Measurements from ENCODE around the gene MSRB3.
A peak's percentile ranks its signal among the peaks of the same experiment; 100 is the strongest.
"Not testable (repeated sequence)": the region's sequence is repeated elsewhere in the genome, so short reads cannot be mapped to it uniquely, and the experiment has no call there.

The MSRB3 gene

GRCh38 chr12:65311260-65311659, 32.8 kb downstream of the MSRB3 start:
- H3K36me3 ChIP-seq (ENCODE audit: insufficient read depth, low read length) = peaks cover 8% of the 10 kb centered on the region
- no peak overlapping the region for H3K4me3 ChIP-seq (ENCODE audit: low read length)
- no peak overlapping the region for H3K9ac ChIP-seq (ENCODE audit: low read depth, low read length)
- peaks cover 29% of the 10 kb centered on the region for H3K4me1 ChIP-seq (ENCODE audit: control insufficient read depth, insufficient read depth, low read length)
- no peaks in the 10 kb centered on the region for H3K9me3 ChIP-seq (replicated peaks; ENCODE audit: low read length)
- H3K27me3 ChIP-seq (ENCODE audit: control insufficient read depth, insufficient read depth, low read length) = no peaks in the 10 kb centered on the region
- H3K4me2 ChIP-seq (ENCODE audit: low read length) = no peak overlapping the region

DNA sequence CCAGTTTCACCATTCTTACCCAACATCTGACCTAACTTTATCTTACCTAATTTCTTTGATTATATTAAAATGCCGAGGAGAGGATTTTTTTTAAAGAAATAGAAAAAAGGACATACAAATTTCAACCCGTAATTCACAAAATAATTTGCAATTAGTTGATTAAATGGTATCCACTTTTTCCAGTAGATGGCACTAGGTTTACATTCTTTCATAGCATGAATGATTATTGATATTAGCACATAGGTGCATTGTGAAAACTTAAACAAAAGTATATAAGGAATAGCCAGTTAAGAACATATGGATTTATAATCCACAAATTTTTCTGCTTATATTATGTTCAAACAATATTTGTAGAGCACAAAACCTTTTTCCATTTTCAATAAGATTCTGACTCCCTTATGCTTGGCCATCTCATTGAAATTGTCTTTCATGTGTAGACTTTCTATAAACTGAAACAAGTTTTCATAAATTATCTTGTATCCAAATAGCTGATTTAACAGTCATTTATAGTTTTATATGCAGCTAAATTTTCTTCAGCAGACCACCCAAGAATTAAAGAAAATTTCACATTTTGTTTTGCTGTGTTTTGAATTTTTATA, 35.3 kb downstream of the MSRB3 start:
- Histone ChIP-seq H3K4me3 (ENCODE audit: low read length) (no peak overlapping the region), H3K36me3 (ENCODE audit: insufficient read depth, low read length) (peaks cover 2% of the 10 kb centered on the region), H3K4me2 (ENCODE audit: low read length) (no peak overlapping the region), H3K4me1 (ENCODE audit: control insufficient read depth, insufficient read depth, low read length) (peaks cover 5% of the 10 kb centered on the region), H3K9me3 (replicated peaks; ENCODE audit: low read length) (no peaks in the 10 kb centered on the region), H3K27me3 (ENCODE audit: control insufficient read depth, insufficient read depth, low read length) (no peaks in the 10 kb centered on the region), H3K9ac (ENCODE audit: low read depth, low read length) (peak overlapping the region; percentile 46)

- not testable (repeated sequence) for H3K4me1 ChIP-seq (ENCODE audit: control insufficient read depth, insufficient read depth, low read length); H3K9me3 ChIP-seq (replicated peaks; ENCODE audit: low read length); H3K36me3 ChIP-seq (ENCODE audit: insufficient read depth, low read length); H3K4me3 ChIP-seq (ENCODE audit: low read length); H3K4me2 ChIP-seq (ENCODE audit: low read length); H3K27me3 ChIP-seq (ENCODE audit: control insufficient read depth, insufficient read depth, low read length)
- H3K9ac ChIP-seq (ENCODE audit: low read depth, low read length) = peak overlapping the region; percentile 22
Measured at GRCh38 chr12:65315238-65315637, 36.8 kb downstream of the MSRB3 start.

GRCh38 chr12:65318186-65318685, 39.8 kb downstream of the MSRB3 start:
- Histone ChIP-seq H3K4me2 (ENCODE audit: low read length) (no peak overlapping the region), H3K4me1 (ENCODE audit: control insufficient read depth, insufficient read depth, low read length) (peaks cover 4% of the 10 kb centered on the region), H3K9ac (ENCODE audit: low read depth, low read length) (no peak overlapping the region), H3K27me3 (ENCODE audit: control insufficient read depth, insufficient read depth, low read length) (no peaks in the 10 kb centered on the region), H3K9me3 (replicated peaks; ENCODE audit: low read length) (no peaks in the 10 kb centered on the region), H3K36me3 (ENCODE audit: insufficient read depth, low read length) (no peaks in the 10 kb centered on the region), H3K4me3 (ENCODE audit: low read length) (no peak overlapping the region)

DNA sequence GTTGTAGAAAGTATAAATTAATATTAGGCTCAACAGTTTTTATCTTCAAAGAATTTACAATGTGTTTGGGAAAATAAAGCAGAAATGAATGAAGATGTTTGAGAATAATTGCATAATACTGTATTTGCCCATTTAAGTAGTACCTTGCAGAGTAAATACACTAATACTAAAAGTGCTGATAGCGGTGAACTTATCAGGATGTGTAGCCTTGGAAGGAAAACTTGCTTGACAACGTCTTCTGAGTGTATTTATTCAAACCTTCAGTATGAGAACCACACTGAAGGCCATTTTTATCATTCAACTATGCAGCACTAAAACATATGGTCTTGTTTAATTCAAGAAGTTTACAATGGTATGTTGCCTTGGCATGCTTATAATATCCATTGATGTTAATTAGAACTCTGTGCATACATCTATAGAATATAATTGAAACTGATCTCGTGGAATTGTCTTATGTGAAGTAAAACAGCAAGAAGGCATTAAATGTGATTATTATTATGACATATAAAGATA, 41.3 kb downstream of the MSRB3 start:
- H3K4me1 ChIP-seq (ENCODE audit: control insufficient read depth, insufficient read depth, low read length) = no peaks in the 10 kb centered on the region
- no peaks in the 10 kb centered on the region for H3K9me3 ChIP-seq (replicated peaks; ENCODE audit: low read length)
- no peak overlapping the region for H3K4me3 ChIP-seq (ENCODE audit: low read length)
- H3K4me2 ChIP-seq (ENCODE audit: low read length) = no peak overlapping the region
- H3K36me3 ChIP-seq (ENCODE audit: insufficient read depth, low read length) = no peaks in the 10 kb centered on the region
- H3K27me3 ChIP-seq (ENCODE audit: control insufficient read depth, insufficient read depth, low read length) = no peaks in the 10 kb centered on the region
- H3K9ac ChIP-seq (ENCODE audit: low read depth, low read length) = no peak overlapping the region

DNA sequence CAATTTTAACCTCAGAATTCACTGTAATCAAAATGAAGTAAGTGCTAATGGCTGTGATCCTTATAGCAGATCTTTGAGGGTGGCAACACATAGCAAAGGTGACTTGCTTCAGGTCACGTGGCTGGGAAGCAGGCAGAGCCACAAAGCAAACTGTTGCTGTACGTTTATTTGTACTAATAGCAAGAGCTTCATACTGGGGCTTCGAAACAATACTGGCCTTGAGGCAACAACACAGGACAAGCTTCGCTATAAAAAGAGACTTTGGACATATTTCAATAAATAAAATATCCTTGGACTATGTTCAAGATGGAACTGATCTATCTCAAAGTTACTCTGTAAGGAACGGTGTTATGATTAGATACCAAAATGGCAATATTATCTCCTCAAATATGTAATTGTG, 44.6 kb downstream of the MSRB3 start:
- Histone ChIP-seq H3K9me3 (replicated peaks; ENCODE audit: low read length) (no peaks in the 10 kb centered on the region), H3K4me1 (ENCODE audit: control insufficient read depth, insufficient read depth, low read length) (peaks cover 18% of the 10 kb centered on the region), H3K9ac (ENCODE audit: low read depth, low read length) (no peak overlapping the region), H3K36me3 (ENCODE audit: insufficient read depth, low read length) (no peaks in the 10 kb centered on the region), H3K4me3 (ENCODE audit: low read length) (no peak overlapping the region), H3K4me2 (ENCODE audit: low read length) (no peak overlapping the region), H3K27me3 (ENCODE audit: control insufficient read depth, insufficient read depth, low read length) (no peaks in the 10 kb centered on the region)

DNA sequence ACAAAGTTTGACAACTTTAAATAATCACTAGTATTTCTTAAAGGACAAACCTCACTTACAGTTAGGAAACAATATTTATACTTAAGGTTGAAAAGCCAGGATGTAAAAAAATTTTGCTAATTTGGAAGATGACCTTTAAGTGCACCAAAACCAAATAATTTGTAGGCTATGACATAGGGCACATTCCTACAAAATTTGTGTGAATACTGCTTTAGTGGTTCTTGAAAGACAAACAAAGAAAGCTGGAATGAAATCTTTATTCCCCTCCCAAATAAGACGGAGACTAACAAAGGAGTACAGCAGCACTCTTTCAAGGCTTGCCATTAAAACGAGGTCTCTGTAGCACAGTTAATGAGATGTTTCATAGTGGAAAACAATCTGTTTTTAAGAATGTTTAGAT, 45.6 kb downstream of the MSRB3 start:
- Histone ChIP-seq H3K4me3 (ENCODE audit: low read length) (no peak overlapping the region), H3K9me3 (replicated peaks; ENCODE audit: low read length) (no peaks in the 10 kb centered on the region), H3K36me3 (ENCODE audit: insufficient read depth, low read length) (no peaks in the 10 kb centered on the region), H3K27me3 (ENCODE audit: control insufficient read depth, insufficient read depth, low read length) (no peaks in the 10 kb centered on the region), H3K9ac (ENCODE audit: low read depth, low read length) (no peak overlapping the region), H3K4me1 (ENCODE audit: control insufficient read depth, insufficient read depth, low read length) (peaks cover 19% of the 10 kb centered on the region), H3K4me2 (ENCODE audit: low read length) (no peak overlapping the region)

GRCh38 chr12:65324551-65324950, 46.1 kb downstream of the MSRB3 start:
- peaks cover 19% of the 10 kb centered on the region for H3K4me1 ChIP-seq (ENCODE audit: control insufficient read depth, insufficient read depth, low read length)
- no peak overlapping the region for H3K4me2 ChIP-seq (ENCODE audit: low read length)
- no peaks in the 10 kb centered on the region for H3K27me3 ChIP-seq (ENCODE audit: control insufficient read depth, insufficient read depth, low read length)
- no peaks in the 10 kb centered on the region for H3K9me3 ChIP-seq (replicated peaks; ENCODE audit: low read length)
- no peak overlapping the region for H3K4me3 ChIP-seq (ENCODE audit: low read length)
- H3K36me3 ChIP-seq (ENCODE audit: insufficient read depth, low read length) = no peaks in the 10 kb centered on the region
- H3K9ac ChIP-seq (ENCODE audit: low read depth, low read length) = no peak overlapping the region

DNA sequence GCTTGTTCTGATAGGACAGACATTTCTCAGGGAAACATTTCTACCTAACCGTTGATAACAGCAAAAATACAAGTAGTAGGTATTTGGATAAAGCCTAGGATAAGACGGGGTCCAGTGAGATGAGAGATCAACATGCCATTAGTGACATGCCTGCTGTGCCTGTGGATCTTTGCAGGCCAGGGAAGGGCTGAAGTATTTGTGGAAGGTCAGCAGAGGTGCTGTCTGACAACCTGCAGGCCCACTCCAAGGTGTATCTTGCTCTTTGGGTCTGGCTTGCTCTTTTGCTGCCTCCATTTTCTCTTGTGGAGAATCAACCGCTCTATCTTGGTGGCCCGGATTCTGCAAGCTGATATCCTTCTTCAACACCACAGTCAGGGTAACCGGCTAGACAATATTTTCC, 46.7 kb downstream of the MSRB3 start:
- Histone ChIP-seq H3K4me3 (ENCODE audit: low read length) (no peak overlapping the region), H3K4me1 (ENCODE audit: control insufficient read depth, insufficient read depth, low read length) (peaks cover 19% of the 10 kb centered on the region), H3K36me3 (ENCODE audit: insufficient read depth, low read length) (no peaks in the 10 kb centered on the region), H3K27me3 (ENCODE audit: control insufficient read depth, insufficient read depth, low read length) (no peaks in the 10 kb centered on the region), H3K9me3 (replicated peaks; ENCODE audit: low read length) (no peaks in the 10 kb centered on the region), H3K9ac (ENCODE audit: low read depth, low read length) (no peak overlapping the region), H3K4me2 (ENCODE audit: low read length) (no peak overlapping the region)

GRCh38 chr12:65326616-65327015, 48.1 kb downstream of the MSRB3 start:
- Histone ChIP-seq H3K27me3 (ENCODE audit: control insufficient read depth, insufficient read depth, low read length) (no peaks in the 10 kb centered on the region), H3K4me1 (ENCODE audit: control insufficient read depth, insufficient read depth, low read length) (peaks cover 19% of the 10 kb centered on the region), H3K9me3 (replicated peaks; ENCODE audit: low read length) (no peaks in the 10 kb centered on the region), H3K4me2 (ENCODE audit: low read length) (no peak overlapping the region), H3K4me3 (ENCODE audit: low read length) (no peak overlapping the region), H3K9ac (ENCODE audit: low read depth, low read length) (no peak overlapping the region), H3K36me3 (ENCODE audit: insufficient read depth, low read length) (no peaks in the 10 kb centered on the region)

DNA sequence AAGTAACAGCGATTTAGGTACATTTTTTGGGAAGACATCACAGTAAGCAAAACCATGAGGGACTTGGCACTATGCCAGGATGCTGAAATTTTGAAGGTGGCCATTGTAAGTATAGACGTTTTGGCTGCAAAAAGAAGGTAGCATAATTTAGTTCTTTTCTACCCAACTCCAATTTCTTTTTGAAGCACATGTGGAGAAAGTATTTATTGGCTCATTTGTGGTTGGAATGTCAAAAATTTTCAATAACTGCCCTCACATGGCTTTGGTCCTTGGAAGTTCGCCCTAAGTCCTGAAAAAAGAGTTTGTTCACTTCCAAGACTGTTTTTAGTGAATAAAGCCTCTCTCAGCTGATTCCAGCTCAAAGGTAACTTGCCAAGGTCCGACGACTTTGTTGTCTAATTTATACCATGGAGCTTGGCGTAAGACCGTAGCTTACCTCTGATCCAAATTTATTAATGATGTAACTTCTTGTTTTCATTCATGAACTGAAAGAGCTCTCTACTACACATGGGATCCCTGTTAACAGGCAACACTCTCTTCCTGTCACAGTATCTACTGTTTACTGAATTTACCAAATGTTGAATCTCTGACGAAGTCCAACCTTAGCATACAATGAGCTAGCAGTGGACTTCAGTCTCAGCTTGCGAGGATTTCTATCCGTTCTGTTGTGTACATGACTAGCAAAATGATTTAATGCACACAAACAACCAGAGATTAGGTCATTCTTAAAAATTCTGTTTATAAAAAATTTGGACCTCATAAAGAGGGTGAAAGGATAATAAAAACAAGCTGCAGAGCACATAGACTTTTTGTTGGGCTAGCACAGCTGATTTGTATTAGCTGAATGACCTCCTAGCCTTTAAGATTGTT, 49.0 kb downstream of the MSRB3 start:
- Histone ChIP-seq H3K36me3 (ENCODE audit: insufficient read depth, low read length) (no peaks in the 10 kb centered on the region), H3K9ac (ENCODE audit: low read depth, low read length) (peak overlapping the region; percentile 4), H3K4me1 (ENCODE audit: control insufficient read depth, insufficient read depth, low read length) (peaks cover 19% of the 10 kb centered on the region), H3K4me2 (ENCODE audit: low read length) (peak overlapping the region; percentile 34), H3K9me3 (replicated peaks; ENCODE audit: low read length) (no peaks in the 10 kb centered on the region), H3K4me3 (ENCODE audit: low read length) (peak overlapping the region; percentile 7), H3K27me3 (ENCODE audit: control insufficient read depth, insufficient read depth, low read length) (no peaks in the 10 kb centered on the region)
